Measurements from ENCODE around the gene PGAM5. TPM values are rescaled to one million over a fixed set of nuclear protein-coding genes. Genes with fewer than 3 reads are reported as not detected.

PGAM5 gene
- total RNA-seq, 1 experiment from 2014 or later = 78.1 TPM

- Histone ChIP-seq H3K4me1 (no peaks in the 10 kb centered on the region), H3K27me3 (replicated peaks; ENCODE audit: control insufficient read depth, insufficient read depth, low read length) (no peaks in the 10 kb centered on the region), H3K9me3 (no peaks in the 10 kb centered on the region), H3K36me3 (ENCODE audit: control insufficient read depth, insufficient read depth, low read length) (no peaks in the 10 kb centered on the region; the same call in 1 of the 2 replicates), H3K4me3 (ENCODE audit: low read depth, low read length) (no peak overlapping the region)
- intact Hi-C loops (cut with micrococcal nuclease; ENCODE audit: unreplicated experiment) = no loop called here
- TF ChIP-seq CTCF (IDR thresholded peaks at IDR 0.05; ENCODE audit: insufficient read depth in 1 of 2, low read depth in 1 of 2, low read length in 1 of 2, severe bottlenecking in 1 of 2, unreplicated experiment in 1 of 2) = no peak
- Mint-ChIP-seq H3K9me3 (ENCODE audit: unreplicated experiment) (no peaks in the 10 kb centered on the region), H3K27ac (ENCODE audit: unreplicated experiment) (no peak overlapping the region), H3K27me3 (ENCODE audit: insufficient read depth, unreplicated experiment) (no peaks in the 10 kb centered on the region), H3K36me3 (ENCODE audit: insufficient read depth, unreplicated experiment) (peaks cover 92% of the 10 kb centered on the region), H3K4me3 (ENCODE audit: unreplicated experiment) (no peak overlapping the region), H3K4me1 (ENCODE audit: low read depth, unreplicated experiment) (no peaks in the 10 kb centered on the region)
- BruUV-seq (replicated peaks) = no TSS peak
- CTCF ChIA-PET = no interaction called here
- no peak for DNase-seq
- POLR2A ChIA-PET = no interaction called here
Observed at GRCh38 chr12:132717011-132717410, 6.4 kb downstream of the PGAM5 start.

GRCh38 chr12:132717531-132718387, 7.1 kb downstream of the PGAM5 start:
- H3K4me3 Mint-ChIP-seq (ENCODE audit: unreplicated experiment) = peak overlapping the region; percentile 24
- H3K27ac Mint-ChIP-seq (ENCODE audit: unreplicated experiment) = peak overlapping the region; percentile 55
- no peaks in the 10 kb centered on the region for H3K27me3 Mint-ChIP-seq (ENCODE audit: insufficient read depth, unreplicated experiment)
- no peak overlapping the region for H3K4me3 ChIP-seq (ENCODE audit: low read depth, low read length)
- H3K27me3 ChIP-seq (replicated peaks; ENCODE audit: control insufficient read depth, insufficient read depth, low read length) = no peaks in the 10 kb centered on the region
- ChIA-PET CTCF (no interaction called here), POLR2A (no interaction called here)
- no peaks in the 10 kb centered on the region for H3K9me3 ChIP-seq
- H3K36me3 Mint-ChIP-seq (ENCODE audit: insufficient read depth, unreplicated experiment) = peaks cover 99% of the 10 kb centered on the region
- DNase-seq = no peak
- H3K9me3 Mint-ChIP-seq (ENCODE audit: unreplicated experiment) = no peaks in the 10 kb centered on the region
- H3K4me1 ChIP-seq = no peaks in the 10 kb centered on the region
- H3K36me3 ChIP-seq (ENCODE audit: control insufficient read depth, insufficient read depth, low read length) = no peaks in the 10 kb centered on the region; the same call in 1 of the 2 replicates
- no peak for TF ChIP-seq CTCF (IDR thresholded peaks at IDR 0.05; ENCODE audit: insufficient read depth in 1 of 2, low read depth in 1 of 2, low read length in 1 of 2, severe bottlenecking in 1 of 2, unreplicated experiment in 1 of 2)
- no peaks in the 10 kb centered on the region for H3K4me1 Mint-ChIP-seq (ENCODE audit: low read depth, unreplicated experiment)
- intact Hi-C loops (cut with micrococcal nuclease; ENCODE audit: unreplicated experiment) = no loop called here
- BruUV-seq (replicated peaks) = no TSS peak

- Mint-ChIP-seq H3K27ac (ENCODE audit: unreplicated experiment) (no peak overlapping the region), H3K4me1 (ENCODE audit: low read depth, unreplicated experiment) (no peaks in the 10 kb centered on the region), H3K27me3 (ENCODE audit: insufficient read depth, unreplicated experiment) (no peaks in the 10 kb centered on the region), H3K36me3 (ENCODE audit: insufficient read depth, unreplicated experiment) (peaks cover 99% of the 10 kb centered on the region), H3K9me3 (ENCODE audit: unreplicated experiment) (no peaks in the 10 kb centered on the region), H3K4me3 (ENCODE audit: unreplicated experiment) (no peak overlapping the region)
- BruUV-seq (replicated peaks) = no TSS peak
- DNase-seq = no peak
- TF ChIP-seq CTCF (IDR thresholded peaks at IDR 0.05; ENCODE audit: insufficient read depth in 1 of 2, low read depth in 1 of 2, low read length in 1 of 2, severe bottlenecking in 1 of 2, unreplicated experiment in 1 of 2) = no peak
- Histone ChIP-seq H3K4me3 (ENCODE audit: low read depth, low read length) (no peak overlapping the region), H3K9me3 (no peaks in the 10 kb centered on the region), H3K4me1 (no peaks in the 10 kb centered on the region), H3K27me3 (replicated peaks; ENCODE audit: control insufficient read depth, insufficient read depth, low read length) (no peaks in the 10 kb centered on the region), H3K36me3 (ENCODE audit: control insufficient read depth, insufficient read depth, low read length) (peaks cover 3% of the 10 kb centered on the region)
- CTCF ChIA-PET = no interaction called here
- intact Hi-C loops (cut with micrococcal nuclease; ENCODE audit: unreplicated experiment) = no loop called here
- POLR2A ChIA-PET = no interaction called here
Observed at GRCh38 chr12:132718644-132719043, 8.0 kb downstream of the PGAM5 start.
